LoVo (cell line): ENCODE data around the gene SLC28A3.

ENCODE experiments used
- DNase-seq: peaks from one replicate; pipeline ENCODE4 v3.0.0-alpha.2; 2016; ENCODE audit warnings: low spot score

Gene SLC28A3

DNA sequence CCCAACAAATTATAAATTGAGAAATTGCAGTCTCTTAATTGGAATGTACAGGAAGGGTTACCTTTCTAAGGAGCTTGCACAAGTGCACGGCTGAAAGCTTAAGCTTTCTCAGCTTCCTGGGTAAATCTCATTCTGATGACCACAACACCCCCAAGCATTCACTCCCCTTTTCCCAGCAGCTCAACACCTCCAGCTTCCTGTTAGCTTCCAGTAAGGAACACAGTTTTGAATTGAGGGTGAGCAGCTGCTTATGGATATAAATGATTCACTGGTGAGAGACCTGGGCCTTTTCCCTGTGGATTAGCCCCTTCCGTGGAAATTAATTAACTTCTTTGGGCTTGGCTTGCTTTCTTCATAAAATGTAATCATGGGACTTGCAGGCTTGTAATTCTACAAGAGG is 101.2 kb downstream of the SLC28A3 start:
- no peak for DNase-seq

DNA sequence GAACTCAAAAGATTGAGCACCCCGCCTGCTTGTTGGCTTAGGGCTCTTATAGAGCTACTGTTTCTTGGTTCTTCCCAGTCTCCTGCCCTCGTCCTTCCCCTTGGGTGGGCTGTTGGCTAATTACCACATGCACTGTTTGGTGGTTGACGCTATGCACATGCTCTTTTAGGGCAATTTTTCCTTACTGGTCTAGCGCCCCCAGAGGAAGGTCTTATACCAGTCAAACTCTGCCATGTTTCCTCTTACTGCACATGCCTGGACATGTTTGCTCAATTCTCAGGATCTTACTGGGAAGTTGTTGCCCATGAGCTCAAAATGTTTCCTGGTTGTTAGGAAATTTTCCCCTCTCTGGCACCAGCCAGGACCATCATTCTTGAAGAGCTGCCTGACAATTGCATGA is 101.9 kb downstream of the SLC28A3 start:
- no peak for DNase-seq

DNA sequence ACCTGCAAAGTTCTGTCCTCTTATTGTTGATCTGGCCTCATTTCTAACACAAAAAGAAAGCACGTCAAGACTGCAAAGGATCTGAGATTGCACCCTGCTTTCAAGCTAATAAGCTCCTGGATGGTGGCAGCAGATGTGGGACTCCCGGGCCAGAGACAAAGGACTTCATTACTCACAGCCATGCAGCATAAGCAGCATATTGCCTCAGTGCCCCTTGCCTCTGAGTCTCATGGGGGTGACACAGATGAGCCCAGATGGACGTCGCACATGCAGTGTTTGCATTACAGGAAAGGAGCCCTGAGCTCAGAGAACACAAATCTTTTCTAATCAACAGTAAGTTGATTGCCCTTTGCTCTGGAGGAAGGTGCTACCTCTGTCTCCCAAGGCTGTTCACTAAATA is 105.0 kb downstream of the SLC28A3 start:
- DNase-seq = no peak

DNA sequence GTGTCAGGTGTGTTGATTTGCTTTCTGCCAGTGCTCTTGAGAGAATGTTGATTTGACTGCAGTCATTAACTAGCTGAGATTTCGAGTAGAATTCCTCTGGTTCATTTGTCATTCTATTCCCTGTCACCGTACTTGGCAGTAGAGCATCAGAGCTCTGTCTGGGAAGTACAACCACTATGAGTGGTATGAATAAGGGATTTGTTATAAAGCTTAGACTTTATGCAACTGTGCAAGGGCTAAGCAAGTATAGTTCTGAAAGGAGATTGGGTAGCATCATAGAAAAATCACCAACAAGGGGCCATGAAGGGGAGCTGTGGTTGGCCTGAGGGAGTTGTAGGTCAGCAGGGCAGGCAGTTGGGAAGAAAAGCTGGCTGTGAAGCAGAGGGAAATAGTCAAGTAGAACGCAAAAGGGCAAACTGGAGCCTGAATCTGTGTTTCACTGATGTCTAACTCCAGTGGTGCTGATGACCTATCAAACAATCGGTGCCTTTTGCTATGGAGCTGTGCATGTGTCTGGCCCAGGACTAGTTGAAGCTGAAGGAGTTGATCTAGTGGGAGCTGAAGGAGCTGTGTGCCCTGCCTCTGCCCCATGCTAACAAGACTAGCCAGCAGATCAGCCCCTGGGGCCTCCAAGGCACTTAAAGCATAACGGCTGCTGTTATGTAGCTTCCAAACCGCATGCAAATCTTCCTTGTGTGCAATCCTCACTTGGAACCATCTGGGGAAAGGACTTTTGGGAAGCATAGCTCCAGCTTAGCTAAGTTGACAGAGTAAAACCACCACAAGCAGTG is 110.0 kb downstream of the SLC28A3 start:
- DNase-seq = no peak

DNA sequence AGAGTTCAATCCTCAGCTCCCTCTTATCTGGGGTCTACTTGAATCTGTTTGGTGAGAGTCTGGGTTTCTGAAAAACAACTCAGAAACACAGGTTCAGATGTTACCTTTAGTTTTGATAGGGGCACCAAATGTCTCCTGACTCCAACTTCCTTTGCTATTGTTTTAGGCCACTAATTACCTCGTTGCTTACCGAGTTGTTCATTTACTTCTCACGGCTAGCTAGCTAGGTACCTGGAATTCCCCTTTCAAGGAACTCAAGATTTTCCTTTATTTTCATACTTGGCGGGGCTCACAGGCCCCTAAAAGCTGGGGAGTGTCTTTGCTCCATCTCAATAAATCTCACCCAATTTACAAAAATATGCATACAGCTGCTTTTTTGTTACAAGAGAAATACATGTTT is 111.4 kb downstream of the SLC28A3 start:
- DNase-seq = no peak

DNA sequence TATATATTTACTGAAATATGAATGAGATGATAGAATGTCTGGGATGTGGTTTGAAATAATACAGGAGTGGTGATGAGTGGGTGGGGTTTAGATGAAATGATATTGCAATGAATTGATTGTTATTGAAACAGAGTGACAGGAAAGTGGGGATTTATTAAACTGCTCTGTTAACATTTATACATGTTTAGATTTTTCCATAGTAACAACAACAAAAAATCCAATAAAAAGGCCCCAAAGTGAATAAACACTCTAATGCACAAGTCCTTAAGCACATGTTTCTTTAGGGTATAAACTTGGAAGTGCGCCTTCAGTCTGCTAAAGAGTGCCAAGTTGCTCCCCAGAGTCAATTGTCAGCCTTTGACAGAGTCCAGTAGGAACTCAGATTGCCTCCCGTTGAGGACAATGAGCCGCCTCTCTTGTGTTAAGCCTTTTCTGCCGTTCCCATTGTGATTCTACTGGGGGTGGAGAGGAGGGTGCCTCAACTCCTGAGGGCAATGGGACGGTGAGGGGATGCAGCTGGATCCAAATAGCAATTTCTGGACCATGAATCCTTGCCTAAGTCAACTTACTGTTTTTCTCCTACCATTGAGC is 112.3 kb downstream of the SLC28A3 start:
- DNase-seq = no peak

DNA sequence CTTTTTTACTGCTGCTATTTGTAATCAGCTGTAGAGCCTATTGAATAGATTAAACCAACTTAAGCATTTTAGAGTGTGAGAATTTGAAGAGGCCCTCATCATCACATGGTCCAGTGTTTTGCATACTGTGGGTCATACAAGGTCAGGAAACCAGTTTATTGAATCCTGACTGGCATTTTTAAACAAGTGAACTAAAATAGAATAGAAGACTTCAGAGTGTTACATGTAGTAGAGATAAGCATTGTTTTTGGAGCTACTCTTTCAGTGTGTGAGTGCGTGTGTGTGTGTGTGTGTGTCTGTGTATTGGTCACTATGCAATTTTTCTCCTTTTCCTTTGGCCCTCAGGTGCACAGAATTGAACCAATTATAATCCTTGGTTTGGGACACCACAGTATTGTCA is 114.4 kb downstream of the SLC28A3 start:
- DNase-seq = no peak
